Right renal pelvis (tissue), 4 donors: ENCODE results near the gene RNF220. TPM values are rescaled to one million over a fixed set of nuclear protein-coding genes. Genes with fewer than 3 reads are reported as not detected.
A peak's percentile ranks its signal among the peaks of the same experiment; 100 is the strongest.

Source experiments
- DNase-seq, 4 donors: peaks; one replicate each; pipeline ENCODE4 v3.0.0-alpha.2; 2013; ENCODE audit warnings: low read depth in 4 of 4, low spot score in 3 of 4, missing footprints in 1 of 4
- polyA plus RNA-seq, 4 donors: library from polyadenylated mRNA; unstranded; fragments of 120-200 nt; gene quantifications; one replicate each; pipeline ENCODE4 v1.2.1, GENCODE V29; 2013; ENCODE audit not compliant: insufficient read length in 4 of 4

Gene RNF220
- polyA plus RNA-seq, 4 donors, result 93.0 to 101 (median 95.7) TPM

- DNase-seq, result no peak
Measured at GRCh38 chr1:44604157-44604955, 199.3 kb downstream of the RNF220 start.

GRCh38 chr1:44605914-44606615 is 201.0 kb downstream of the RNF220 start:
- DNase-seq, result no peak

- no peak for DNase-seq
Measured at GRCh38 chr1:44606701-44607281, 201.7 kb downstream of the RNF220 start.

- no peak for DNase-seq
Measured at GRCh38 chr1:44608141-44608540, 203.1 kb downstream of the RNF220 start.

- DNase-seq, result no peak
Measured at GRCh38 chr1:44609412-44609767, 204.3 kb downstream of the RNF220 start.

- DNase-seq, result no peak
Measured at GRCh38 chr1:44609768-44610526, 204.9 kb downstream of the RNF220 start.

- DNase-seq, result no peak
Measured at GRCh38 chr1:44610527-44611148, 205.6 kb downstream of the RNF220 start.

- no peak for DNase-seq
Measured at GRCh38 chr1:44611419-44611818, 206.4 kb downstream of the RNF220 start.

GRCh38 chr1:44611866-44612265 is 206.8 kb downstream of the RNF220 start:
- no peak for DNase-seq

GRCh38 chr1:44613941-44614340 is 208.9 kb downstream of the RNF220 start:
- no peak for DNase-seq

GRCh38 chr1:44616284-44616990 is 211.4 kb downstream of the RNF220 start:
- DNase-seq, result no peak

GRCh38 chr1:44616991-44617702 is 212.1 kb downstream of the RNF220 start:
- DNase-seq, result no peak

- no peak for DNase-seq
Measured at GRCh38 chr1:44617703-44618029, 212.6 kb downstream of the RNF220 start.

GRCh38 chr1:44619261-44619900 is 214.3 kb downstream of the RNF220 start:
- peak in 2 of 4 donors; percentile 38 to 55 for DNase-seq

GRCh38 chr1:44620072-44620471 is 215.0 kb downstream of the RNF220 start:
- no peak for DNase-seq

- no peak for DNase-seq
Measured at GRCh38 chr1:44621841-44622286, 216.8 kb downstream of the RNF220 start.

GRCh38 chr1:44624268-44624901 is 219.3 kb downstream of the RNF220 start:
- DNase-seq, result no peak

GRCh38 chr1:44625348-44625747 is 220.3 kb downstream of the RNF220 start:
- DNase-seq, result no peak
